LNCaP clone FGC (cell line): ENCODE measurements around the gene BCAP29.
A peak's percentile ranks its signal among the peaks of the same experiment; 100 is the strongest.

Source experiments
- DNase-seq: peaks from one replicate; pipeline ENCODE4 v3.0.0-alpha.2; 2011; ENCODE audit warnings: low read depth
- H3K4me3 ChIP-seq: 2 replicates; pipeline ENCODE4 v1.5.1; 2011; ENCODE audit warnings: mild to moderate bottlenecking, low read depth, low read length, control low read depth
- CTCF ChIP-seq: IDR thresholded peaks from 2 replicates; pipeline ENCODE4 v1.5.1; 2012; ENCODE audit warnings: mild to moderate bottlenecking; ENCODE audit not compliant: control insufficient read depth, insufficient read depth; ENCODE audit errors: extremely low read depth

Gene BCAP29

GRCh38 chr7:107551936-107552335 is 28.1 kb upstream of the BCAP29 start:
- no peak for TF ChIP-seq CTCF
- H3K4me3 ChIP-seq = no peak overlapping the region
- DNase-seq = no peak

GRCh38 chr7:107555893-107556292 is 24.2 kb upstream of the BCAP29 start:
- no peak for DNase-seq
- no peak overlapping the region for H3K4me3 ChIP-seq
- no peak for TF ChIP-seq CTCF

GRCh38 chr7:107559864-107560263 is 20.2 kb upstream of the BCAP29 start:
- TF ChIP-seq CTCF = no peak
- no peak for DNase-seq
- H3K4me3 ChIP-seq = no peak overlapping the region

- DNase-seq = no peak
- TF ChIP-seq CTCF = no peak
- H3K4me3 ChIP-seq = no peak overlapping the region
Measured at GRCh38 chr7:107560898-107561516, 19.0 kb upstream of the BCAP29 start.

GRCh38 chr7:107563081-107563774 is 16.8 kb upstream of the BCAP29 start:
- no peak for TF ChIP-seq CTCF
- H3K4me3 ChIP-seq = peak overlapping the region; percentile 78
- no peak for DNase-seq

GRCh38 chr7:107563775-107564552 is 16.1 kb upstream of the BCAP29 start, which contains the start of the genes COG5 and DUS4L:
TSS of gene COG5 (minus strand) at chr7:107563920. CDS start at chr7:107563896, 24 bp downstream.
TSS of gene DUS4L (plus strand) at chr7:107563971. CDS start at chr7:107567071, 3,100 bp downstream.
- no peak for DNase-seq
- H3K4me3 ChIP-seq = peak within 1 kb of the TSS; percentile 78
- TF ChIP-seq CTCF = no peak
